ENCODE data around the gene NTSR1.

- no peak for TF ChIP-seq CTCF (IDR thresholded peaks at IDR 0.05)
- no peak for TF ChIP-seq ZFX (IDR thresholded peaks at IDR 0.05; ENCODE audit: borderline replicate concordance)
Measured at GRCh38 chr20:62742550-62742949, 33.9 kb downstream of the NTSR1 start.
